DMS153 (cell line): Measurements from ENCODE around the gene PDGFC.

ENCODE experiments used
- DNase-seq: peaks from one replicate; lab custom pipeline; 2025; lab: John Stamatoyannopoulos, UW

The PDGFC gene

DNA sequence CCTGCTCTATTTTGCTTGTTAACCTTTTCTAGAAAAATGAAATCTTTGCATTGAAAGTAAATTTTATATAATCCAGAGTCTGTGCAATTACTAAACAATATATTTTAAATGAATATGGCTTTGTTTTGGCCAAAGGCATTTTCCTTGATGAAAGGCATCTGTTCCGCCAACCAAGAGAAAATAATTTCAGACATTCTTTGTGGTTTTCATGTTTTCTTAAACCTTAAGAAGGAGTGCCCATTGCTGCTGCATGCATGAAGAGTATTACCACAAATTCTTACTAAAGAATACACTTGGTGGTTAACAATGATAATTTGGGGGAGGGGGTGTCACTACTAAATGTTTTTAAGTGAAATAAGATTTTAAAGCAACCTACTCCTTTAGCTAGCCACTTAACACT lies 2.7 kb upstream of the PDGFC start:
- no peak for DNase-seq

DNA sequence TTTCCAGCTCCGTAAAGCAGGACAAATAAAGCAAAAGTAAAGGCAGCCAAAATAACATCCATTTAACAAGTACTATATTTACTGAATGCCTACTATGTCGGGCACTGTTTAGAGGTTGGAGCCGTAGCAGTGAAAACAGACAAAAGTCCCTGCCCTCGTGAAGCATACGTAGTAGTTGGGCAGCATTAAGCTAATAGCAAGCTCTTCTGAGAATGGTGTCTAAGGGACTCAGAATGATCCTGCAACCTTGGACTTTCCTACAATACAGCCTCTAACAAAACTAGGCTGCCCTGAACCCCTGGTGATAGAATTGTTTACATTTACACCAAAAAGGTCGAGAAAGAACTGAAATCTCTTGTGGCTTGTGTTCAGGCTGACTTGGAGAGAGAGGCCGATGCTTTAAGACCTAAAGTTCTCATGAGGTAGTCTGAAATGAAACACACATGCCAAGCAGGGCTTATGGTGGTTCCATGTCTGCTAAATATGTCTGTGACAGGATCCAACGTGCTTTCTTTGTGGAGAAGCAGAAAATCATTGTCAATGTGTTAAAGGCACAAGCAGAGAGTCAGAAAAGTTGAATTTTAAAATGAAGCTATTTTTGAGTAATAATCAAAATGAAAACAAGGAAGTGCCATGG lies 898 bp upstream of the PDGFC start:
- DNase-seq, result no peak

DNA sequence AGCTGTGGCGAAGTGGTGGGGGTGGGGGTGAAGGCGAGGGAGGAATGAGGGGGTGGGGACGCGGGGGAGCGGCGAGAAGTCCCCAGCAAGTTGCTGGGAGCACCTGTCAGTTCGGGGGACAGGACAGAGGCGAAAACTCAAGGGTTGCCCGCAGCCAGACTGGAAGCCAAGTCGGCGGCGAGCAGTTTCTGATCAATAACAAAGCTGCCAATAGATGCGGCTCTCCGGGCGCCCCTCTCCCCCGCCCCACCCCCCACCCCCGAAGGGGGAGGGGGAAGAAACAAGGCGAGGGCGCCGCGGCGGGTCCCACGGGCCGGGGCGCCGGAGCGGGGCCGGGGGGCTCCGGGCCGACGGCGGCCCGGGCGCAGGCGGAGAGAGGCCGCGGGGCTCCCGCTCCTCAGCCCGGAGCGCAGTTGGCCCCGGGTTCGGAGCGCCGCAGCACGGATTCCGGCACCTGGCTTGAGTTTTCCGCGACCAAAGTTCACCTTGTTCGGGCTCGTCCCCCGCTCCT lies 379 bp downstream of the PDGFC start:
- DNase-seq, result no peak

DNA sequence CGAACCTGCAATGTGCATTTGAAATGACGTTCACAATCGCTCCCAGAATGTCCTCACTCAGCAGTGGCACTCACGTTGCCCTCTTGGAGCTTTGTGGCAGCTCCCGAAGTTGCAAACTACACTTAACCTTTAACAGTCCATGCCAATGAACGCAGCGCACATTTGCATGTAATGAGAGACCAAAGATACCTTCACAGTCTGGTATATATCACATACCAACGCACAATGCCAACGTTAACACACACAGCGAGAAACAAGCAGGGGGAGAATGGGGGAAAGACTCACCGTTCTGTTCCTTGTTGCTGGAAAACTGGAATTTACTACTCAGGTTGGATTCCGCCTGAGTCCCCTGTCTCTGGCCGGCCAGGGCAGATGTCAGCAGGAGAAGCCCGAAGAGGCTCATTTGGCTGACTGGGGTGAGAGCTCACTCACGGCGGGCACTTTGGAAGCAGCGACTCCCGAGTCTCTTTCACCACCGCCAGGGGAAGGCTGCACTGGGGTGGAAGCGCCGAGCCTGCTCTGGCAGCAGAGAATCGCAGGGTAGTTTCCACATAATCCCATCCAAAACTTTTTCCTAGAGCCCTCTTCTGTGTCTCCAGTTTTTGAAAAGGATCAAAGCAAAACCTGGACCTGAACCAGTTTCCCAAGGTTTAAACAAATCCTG lies 966 bp downstream of the PDGFC start:
- DNase-seq, result no peak

DNA sequence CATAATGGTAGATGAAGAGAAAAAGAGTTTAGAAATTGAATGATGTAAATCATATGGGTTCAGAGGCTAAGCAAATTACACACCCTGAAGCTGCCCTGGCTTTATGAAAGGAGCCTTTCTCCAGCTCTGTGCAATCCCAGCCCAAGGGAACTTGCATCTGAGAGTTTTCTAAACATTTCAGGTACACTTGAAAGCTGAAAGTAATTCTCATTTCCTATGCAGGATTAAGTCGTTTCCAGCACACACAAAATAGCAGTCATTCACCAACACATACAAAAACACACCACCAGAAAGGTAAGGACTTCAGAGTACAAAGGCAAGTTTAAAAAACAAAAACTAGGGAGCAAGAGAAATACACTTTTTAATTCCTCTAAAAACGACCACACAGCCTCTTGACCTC lies 1.7 kb downstream of the PDGFC start:
- DNase-seq, result no peak

DNA sequence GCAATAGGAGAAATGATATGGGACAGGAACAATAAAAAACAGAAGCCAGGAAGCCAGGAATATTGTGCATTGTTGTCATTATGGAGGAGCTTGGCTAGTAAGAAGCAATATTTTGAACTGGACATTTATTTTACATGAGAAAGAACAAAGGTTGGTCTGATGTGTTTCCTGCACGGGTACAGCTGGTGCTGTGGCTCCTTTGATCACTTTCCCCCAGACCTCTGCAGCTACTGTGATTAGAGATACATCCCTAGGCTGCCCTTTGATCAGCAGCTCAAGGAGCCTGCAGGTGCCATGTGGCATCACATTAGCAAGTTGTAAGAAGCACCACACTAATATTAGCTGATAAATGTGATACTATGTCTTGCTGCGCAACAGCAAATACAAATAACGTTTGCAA lies 2.5 kb downstream of the PDGFC start:
- DNase-seq, result no peak

DNA sequence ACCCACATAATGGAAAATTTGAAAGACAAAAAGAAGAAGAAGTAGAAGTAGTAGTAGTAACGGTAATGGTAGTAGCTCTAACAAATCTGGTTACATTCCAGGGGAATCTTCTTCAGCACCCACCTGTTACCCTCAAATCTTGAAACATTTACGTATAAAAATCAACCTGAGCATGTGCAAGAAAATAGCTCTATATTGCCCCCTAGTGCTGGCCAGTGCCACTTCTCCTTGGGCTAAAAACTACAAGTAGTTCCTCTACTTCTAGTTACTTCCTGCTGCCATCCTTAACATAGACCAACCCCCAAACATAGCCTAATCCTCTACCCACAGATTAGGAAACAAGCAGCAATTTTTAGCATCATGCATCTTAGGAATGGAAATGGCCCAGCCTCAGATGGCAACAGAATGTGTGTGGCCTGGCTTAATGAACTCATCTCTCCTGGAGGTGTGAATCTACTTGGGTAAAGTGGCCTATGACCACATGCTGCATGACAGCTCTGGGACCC lies 3.1 kb downstream of the PDGFC start:
- no peak for DNase-seq

DNA sequence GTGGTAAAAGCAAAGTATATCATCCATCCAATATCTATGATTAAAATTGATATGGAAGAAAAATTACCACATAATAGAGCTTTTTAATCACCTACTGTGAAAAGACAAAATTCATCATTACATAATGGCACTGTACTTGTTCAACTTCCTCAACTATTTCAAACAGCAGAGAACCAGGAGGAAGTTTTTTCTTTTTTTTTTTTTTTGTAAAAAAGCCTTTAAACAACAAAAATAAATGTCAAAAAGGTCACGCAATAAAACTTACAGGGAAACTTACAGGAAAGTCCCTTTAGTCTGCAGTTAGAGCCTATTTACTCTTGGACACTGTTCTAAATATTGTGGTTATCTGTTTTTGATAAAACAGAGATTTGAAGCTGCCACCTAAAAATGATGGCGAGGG lies 4.8 kb downstream of the PDGFC start:
- no peak for DNase-seq

DNA sequence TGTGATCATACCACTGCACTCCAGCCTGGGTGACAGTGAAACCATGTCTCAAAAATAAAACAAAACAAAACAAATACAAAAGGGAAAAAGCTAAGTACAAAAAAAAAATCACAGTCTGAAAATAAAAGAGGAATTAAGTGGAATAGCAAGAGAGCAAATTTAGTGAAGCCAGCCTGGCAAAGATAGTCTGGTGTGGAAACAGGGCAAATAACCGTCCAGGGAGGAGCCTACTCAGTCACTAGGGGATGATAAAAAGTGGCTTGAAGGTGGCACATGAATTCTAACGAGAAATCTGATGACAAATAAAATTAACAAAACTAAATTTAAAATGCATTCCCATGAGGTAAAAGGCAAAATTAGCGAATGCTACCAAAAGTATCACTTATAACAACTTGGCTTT lies 8.2 kb downstream of the PDGFC start:
- no peak for DNase-seq

DNA sequence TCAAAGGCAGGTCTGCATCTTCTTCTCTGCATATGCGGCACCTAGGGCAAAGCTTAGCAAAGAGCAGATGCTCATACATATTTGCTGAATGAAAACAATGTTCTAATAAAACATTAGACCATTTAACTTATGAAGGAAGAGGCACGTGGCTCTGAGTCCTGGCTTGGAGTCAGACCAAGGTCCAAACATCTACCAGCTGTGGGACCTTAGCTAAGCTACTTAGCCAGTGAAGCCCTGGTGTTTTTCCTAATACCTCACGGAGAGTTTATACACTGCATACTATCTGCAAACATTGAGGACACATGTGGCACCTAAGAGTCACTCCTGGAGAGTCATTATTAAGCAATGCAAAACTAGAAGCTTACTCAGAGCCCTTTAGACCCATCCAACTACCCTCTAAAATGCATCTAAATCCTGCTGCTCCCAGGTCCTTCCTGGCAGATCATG lies 9.0 kb downstream of the PDGFC start:
- no peak for DNase-seq

DNA sequence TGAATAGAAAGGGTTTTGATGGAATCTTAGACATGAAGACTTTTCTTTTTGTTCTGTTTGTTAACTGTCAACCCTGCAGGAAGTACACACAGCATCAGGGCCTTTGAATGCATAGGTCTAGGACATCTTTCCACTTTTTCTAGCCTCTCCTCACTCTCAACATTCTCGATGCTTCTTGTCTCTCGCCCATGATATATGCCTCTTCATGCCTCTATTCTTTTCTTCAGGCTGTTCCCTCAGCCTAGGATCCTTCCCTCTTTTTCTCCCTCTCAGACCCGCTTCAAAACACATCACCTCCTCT lies 9.6 kb downstream of the PDGFC start:
- no peak for DNase-seq

DNA sequence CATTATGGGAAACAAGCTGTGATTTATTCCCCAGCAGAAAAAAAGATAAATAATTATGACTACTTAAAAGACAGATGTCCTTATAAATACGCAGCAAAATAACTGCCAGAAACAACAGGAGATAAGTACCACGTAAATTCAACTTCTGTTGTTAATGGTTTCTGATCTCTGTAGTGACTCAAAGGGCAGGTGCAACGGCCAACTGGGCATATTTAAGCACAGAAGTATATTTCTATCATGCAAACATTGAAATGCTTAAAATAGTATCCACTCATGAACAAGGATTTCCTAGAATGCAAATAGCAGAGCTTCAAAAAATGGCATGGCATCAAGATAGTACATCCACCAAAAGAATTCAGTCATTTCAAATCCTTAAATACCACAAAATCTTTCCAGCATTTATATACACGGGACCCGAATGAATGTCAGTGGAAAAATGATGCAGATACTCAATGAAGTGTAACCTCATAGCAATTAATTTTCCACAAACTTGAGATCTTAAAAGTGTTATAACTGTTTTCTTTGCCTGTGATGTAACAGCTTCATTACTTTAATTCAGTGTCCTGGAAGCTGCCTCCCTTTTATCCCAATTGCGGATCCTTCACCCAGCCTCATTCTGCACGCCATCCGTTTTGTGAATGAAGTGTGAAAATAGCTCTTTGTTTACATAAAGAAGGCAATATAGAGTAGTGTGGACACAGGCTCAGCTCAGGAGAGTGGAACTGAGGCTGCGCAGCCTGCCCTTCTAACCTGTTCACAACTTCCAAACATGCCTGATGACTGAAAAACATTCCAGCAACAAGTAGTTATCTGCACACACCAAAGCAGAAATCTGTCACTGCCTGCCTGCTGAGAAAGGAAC lies 10.2 kb downstream of the PDGFC start:
- no peak for DNase-seq

DNA sequence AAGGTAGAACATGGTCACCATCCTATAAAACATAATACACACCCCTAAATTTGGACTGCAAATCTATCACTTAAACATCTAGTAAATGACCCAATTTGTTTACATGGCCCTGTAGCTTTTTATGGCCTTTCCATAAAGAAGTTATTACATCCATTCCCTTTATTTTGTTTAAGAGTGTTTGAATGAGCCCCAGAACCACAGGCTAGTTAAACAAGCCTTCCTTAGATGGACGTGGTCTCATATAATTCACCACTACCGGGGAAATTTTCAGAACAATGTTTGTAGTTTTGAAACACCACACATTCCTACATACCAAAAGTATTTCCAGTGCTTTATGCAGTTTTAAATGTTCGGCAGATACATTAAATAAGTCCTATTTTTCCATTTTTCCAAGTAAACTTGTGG lies 12.3 kb downstream of the PDGFC start:
- no peak for DNase-seq

DNA sequence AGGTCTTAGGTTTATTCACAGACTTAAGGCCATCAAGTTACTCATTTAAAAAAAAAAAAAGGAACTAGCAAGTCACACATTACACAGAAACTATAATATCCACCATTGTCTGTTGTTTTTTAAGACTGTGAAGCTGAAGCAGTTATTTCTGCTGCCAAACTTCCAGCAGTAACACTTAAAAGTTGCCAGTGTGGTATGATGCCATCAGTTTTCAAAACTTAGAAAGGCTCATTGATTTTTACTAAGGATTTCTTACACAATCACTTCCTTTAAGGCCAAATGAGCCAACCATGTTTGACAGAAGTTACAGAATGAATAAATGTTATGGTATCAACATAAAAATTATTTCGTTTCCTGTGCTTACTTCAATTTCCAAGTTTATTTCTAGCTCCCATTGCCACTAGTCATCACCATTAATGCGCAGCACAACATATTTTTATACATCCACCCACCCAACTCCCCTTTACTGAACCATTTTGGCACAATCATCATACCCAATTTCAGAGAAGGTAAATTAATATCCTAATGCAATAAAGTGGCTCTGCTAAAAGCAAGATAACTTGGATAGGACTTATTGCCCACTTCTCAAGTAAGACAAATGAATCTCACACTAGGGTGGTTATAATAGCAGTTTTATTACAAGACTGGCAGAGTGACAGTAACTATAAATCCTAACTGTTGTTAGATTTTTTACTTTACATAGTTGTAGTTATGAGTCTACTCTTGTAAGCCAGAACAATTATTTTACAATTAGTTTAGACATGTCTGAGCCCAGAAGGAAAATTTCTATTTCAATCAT lies 13.1 kb downstream of the PDGFC start:
- no peak for DNase-seq

DNA sequence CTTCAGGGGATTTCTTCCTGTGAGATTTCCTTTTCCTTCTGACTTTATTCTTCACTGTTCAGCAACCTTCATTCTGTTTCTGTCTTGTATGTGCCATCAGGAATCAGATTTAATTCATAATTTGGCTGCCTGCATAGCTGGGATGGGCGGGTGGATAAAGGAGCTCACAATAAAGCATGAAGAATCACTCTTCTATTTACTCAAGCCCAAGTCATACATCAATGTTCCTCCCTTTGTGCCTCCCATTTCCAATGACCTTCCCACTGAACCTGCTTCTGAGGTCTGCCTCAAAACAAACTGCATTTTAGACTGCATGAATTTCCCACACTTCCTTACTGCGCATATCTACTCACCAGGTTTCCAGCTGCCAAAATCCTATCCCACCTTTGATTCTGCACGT lies 14.0 kb downstream of the PDGFC start:
- no peak for DNase-seq

DNA sequence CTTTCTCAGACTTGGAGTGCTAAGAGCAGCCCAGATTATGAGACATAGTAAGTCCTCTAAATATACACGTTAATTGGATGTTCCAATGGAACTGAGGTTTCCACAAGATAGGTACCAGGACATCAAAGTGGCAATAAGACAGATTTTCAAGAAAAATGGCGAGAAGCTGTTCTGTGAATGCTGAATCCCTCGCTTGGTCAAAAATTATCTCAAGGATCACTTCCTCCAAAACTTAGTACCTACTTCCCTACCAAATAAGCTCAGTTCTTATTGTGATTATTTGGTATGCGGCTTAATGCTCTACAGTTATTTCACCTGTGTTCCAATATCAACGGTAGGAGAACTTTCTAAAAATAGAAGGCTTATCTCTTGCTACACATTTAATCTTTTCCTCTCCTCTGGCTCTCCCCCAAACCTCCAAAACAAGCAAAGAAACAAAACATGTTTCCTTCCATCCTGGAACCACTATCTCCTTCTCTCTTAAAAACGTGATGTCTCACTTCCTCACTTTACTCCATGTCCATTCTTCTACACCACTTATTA lies 14.7 kb downstream of the PDGFC start:
- no peak for DNase-seq

DNA sequence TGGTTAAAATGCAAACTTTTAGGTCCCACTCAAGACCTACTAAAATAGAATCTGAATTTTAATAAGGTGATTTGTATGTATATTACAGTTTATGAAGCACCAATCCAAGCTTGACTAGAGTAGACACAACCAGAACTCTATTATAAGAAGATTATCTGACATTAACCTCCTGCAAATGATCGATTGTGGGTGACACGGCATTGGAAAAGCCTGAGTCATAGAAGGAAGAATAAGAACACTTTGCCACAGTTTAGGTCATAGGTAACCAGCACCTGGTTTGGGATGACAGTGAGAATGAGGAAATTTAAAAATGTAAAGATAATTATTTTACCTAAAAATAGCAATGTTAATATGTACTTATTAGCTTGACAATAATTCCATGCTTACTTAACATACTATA lies 15.2 kb downstream of the PDGFC start:
- no peak for DNase-seq

DNA sequence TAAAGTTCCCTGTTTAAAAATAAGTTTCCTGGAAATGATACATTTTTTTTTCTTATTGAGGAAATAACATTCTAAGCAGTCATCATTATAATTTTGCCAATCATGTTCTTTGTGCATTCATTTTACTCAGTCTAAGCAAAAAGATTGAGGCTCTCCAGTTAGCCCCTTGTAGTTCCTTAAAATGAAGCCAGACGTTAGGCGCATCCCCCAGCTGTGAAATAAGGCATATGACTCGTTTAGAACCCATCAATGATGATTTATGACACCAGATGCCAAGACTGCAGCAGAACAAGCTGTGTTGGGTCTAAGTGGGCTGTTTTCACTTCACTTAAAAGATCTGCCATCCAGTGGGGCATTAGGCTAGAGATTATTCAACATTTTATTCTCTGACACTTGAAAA lies 17.0 kb downstream of the PDGFC start:
- DNase-seq, result no peak

DNA sequence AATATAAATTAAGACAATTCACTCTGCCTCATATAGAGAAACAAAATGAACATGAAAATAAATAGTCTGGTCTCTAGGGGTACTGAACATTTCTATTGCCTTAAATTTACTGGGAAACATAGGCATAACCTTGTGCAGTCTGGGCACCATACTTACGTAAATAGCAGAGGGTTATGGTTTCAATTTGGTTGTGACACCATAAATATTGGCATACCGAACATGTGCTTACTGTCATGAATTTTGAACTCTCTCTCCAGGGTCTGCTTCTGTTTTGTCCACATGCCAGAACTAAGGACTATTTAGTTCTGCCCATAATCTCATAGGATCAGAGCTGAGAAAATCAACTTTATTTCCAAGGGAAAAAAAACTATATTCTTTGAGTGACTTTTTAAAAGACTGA lies 17.6 kb downstream of the PDGFC start:
- DNase-seq, result no peak

DNA sequence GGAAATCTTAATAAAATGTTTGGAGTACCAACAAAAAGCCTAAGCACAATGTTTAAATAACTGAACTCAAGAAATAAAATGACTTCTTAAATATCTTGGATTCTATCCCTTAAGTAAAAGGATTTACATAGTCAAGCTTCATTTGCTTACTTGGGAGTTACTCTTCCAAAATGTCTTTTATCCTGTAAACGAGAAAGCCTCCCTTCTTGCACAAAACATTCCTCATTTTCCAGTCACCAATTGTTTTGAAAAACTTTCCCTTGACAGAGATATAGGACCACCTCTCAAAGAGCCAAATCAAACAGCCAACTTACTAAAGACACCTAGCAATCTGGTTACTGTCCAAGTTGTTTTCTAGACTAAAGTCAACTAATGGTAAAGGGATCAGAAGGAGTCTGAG lies 18.6 kb downstream of the PDGFC start:
- no peak for DNase-seq

DNA sequence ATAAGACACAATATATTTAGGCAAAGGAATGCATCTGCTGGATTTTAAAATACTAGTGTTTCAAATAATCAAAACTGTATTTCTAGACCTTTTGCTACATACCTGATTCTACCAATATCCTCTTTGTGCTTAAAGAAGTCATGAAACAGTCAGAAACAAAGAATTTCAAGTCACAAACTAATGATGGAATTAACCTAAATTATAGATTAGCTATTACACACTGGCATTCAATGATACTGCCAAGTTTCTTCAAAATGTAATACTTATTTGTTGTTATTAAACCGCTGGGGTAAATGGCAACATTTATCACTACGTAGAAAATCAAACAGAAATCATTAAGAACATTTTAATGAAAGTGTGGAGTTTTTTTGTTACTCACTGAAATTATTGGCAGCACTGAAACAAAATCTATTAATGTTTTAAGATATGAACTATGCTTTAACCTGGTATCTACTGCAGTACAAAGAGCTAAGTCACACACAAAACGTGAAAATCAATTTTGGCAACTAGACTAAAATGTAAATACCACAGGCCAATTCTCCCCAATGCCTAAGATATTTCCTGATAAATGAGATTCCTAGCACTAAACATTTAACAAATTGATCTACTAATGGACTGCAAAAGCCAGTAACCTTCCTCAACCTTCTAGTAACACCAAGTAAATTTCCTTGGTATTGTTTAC lies 19.4 kb downstream of the PDGFC start:
- DNase-seq, result no peak
